Stimulated activated CD8-positive, alpha-beta memory T cell treated with anti-CD3 and anti-CD28 coated beads, Interleukin-12 subunit alpha, Interleukin-12 subunit beta, amount 100 ng/mL, for 4 hours (primary cell): Measurements from ENCODE around the gene ZNG1C.
"Not testable (repeated sequence)": the region's sequence is repeated elsewhere in the genome, so short reads cannot be mapped to it uniquely, and the experiment has no call there.

Experiments
- DNase-seq: peaks from one replicate; pipeline ENCODE4 v3.0.0-alpha.2; 2020; ENCODE audit warnings: low read depth

The ZNG1C gene

GRCh38 chr9:68241683-68242082, at the start of gene ZNG1C:
ZNG1C (plus strand) TSS chr9:68241983; CDS start chr9:68242032, 49 bp downstream.
- DNase-seq, result not testable (repeated sequence)

- DNase-seq, result not testable (repeated sequence)
These were observed 654 bp downstream of the ZNG1C start for GRCh38 chr9:68242437-68242836.

- DNase-seq, result not testable (repeated sequence)
These were observed 39.3 kb downstream of the ZNG1C start for GRCh38 chr9:68281041-68281440.

GRCh38 chr9:68302567-68302966, 60.8 kb downstream of the ZNG1C start, which contains the start of gene FOXD4L3:
FOXD4L3 (plus strand) TSS chr9:68302867; CDS start chr9:68302952, 85 bp downstream.
- DNase-seq, result not testable (repeated sequence)

- DNase-seq, result not testable (repeated sequence)
These were observed 62.0 kb downstream of the ZNG1C start for GRCh38 chr9:68303771-68304170.

GRCh38 chr9:68304212-68304611, 62.4 kb downstream of the ZNG1C start:
- not testable (repeated sequence) for DNase-seq

- DNase-seq, result not testable (repeated sequence)
These were observed 63.0 kb downstream of the ZNG1C start for GRCh38 chr9:68304777-68305176.

DNA sequence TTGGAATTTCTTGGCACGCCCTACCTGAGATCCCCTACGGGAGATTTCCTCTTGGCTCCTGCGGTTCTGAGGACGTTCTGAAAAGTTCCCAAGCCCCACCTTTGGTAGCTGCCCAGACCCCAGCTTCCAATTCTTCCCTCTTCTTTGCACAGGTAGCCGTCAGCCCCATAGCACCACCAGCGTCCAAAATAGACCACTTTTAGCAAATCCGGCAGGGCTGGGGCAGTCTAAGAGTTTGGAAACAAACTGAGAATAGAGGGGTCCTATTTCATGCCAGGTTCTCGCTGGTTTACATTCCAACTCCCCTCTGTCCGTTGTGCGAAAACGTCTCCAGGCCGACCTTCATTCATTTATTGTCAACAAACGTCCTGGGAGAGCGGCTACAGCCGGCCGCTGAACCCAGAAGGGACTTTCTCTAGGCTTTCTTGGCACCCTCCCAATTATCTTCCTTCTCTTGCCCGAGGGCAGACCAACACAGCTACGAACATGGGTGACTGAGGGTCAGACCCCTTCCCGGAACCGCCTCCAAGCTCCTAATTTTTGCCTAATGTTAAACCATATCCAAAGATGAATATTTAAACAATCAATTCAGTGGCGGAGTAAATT, 64.0 kb downstream of the ZNG1C start:
- DNase-seq, result not testable (repeated sequence)

- DNase-seq, result not testable (repeated sequence)
These were observed 64.7 kb downstream of the ZNG1C start for GRCh38 chr9:68306391-68306964.

- not testable (repeated sequence) for DNase-seq
These were observed 65.3 kb downstream of the ZNG1C start for GRCh38 chr9:68307127-68307526.

DNA sequence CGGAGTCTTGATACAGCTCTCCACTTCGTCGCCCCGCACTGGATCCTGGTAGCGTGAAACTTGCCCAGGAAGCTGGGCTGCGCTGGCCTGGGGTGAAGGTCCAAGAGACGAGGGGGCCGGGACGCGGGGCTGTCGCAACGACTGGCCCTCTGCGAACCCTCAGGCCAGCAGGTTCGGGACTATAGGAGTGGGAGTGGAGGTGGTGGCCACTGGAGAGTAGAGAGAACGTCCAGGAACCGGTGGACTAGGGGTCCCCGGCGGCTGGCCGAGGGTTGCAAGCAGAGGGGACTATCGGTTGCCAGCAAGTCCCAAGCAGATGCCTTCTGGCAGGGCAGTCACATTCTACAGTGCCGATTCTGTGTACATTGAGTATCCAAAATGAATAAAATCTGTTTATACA, 65.9 kb downstream of the ZNG1C start:
- DNase-seq, result not testable (repeated sequence)

- not testable (repeated sequence) for DNase-seq
These were observed 69.4 kb downstream of the ZNG1C start for GRCh38 chr9:68311208-68311607.

GRCh38 chr9:68318209-68318608, 76.4 kb downstream of the ZNG1C start:
- not testable (repeated sequence) for DNase-seq

DNA sequence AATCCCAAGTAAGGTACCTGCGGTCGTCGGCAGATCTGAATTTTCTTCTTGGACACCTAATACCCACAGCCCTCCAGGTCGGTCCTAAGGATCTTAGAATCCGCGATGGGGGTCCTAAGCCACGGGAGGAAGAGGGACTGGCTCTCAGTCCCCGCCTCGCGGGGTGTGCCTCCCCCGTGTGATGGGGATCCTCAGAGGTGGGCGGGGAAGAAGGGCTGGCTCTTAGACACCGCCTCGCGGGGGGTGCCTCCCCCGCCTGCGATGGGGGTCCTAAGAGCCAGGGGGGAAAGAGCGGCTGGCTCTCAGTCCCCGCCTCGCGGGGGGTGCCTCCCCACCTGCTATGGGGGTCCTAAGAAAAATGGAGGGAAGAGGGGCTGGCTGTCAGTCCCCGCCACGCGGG, 82.0 kb downstream of the ZNG1C start:
- not testable (repeated sequence) for DNase-seq

DNA sequence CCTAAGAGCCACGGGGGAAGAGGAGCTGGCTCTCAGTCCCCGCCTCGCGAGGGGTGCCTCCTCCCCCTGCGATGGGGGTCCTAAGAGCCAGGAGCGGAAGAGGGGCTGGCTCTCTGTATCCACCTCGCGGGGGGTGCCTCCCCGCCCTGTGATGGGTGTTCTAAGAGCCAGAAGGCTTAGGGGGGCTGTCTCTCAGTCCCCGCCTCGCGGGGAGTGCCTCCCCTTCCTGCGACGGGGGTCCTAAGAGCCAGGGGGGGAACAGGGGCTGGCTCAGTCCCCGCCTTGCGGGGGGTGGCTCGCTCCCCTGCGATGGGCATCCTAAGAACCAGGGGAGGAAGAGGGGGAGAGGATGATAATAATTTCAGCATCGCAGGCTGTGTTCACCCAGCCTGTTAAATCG, 82.7 kb downstream of the ZNG1C start:
- DNase-seq, result not testable (repeated sequence)

DNA sequence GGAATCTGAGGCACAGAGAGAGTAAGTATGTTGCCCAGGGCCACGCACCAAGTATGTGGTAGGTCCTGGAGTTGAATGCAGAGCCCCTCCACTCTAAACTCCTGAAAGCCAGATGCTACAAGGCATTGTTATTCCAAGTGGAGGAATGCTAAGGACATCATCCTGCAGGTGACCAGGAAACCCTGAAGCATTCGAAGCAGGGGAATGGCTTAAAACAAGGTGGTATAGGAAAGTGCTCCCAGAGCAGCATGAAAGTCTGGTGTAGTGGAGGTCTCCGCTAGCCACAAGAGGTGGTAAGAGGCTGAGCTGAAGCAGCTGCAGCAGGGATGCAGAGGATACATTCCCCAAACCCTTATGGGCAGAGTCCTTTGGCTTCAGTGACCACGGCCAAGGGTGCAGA, 87.3 kb downstream of the ZNG1C start:
- not testable (repeated sequence) for DNase-seq

DNA sequence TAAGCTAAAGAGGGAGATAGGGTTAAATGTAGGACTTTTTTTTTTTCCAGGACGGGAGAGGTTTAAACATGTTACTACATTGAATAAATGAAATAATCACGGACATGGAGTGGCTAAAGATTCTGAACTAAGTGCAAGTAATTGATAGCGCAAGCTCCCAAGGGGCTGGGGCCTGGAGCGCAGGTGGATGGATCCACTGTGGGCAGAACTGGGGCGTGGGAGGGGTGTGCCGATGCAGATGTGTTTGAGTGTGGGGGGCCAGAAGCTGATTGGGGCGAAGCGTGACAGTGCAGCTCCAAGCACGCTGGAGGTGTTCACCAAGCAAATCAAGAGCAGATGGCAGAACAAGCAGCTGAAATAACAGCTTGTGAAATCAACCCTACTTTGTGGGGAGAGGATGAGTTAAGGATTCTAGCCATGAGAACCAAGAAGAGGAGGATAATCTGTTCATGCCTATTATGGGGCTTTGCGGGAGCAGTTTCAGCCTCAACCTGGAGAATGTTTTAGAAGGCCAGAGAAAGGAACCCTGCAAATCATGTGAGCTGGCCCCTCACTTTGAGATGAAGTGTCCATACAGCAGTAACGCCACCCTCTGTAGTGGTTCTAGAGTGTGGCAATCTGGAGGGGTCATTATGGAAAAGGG, 88.9 kb downstream of the ZNG1C start:
- not testable (repeated sequence) for DNase-seq

- not testable (repeated sequence) for DNase-seq
These were observed 90.3 kb downstream of the ZNG1C start for GRCh38 chr9:68332122-68332521.

- DNase-seq, result not testable (repeated sequence)
These were observed 94.2 kb downstream of the ZNG1C start for GRCh38 chr9:68335935-68336334.

GRCh38 chr9:68336639-68337339, 95.0 kb downstream of the ZNG1C start:
- not testable (repeated sequence) for DNase-seq

- DNase-seq, result not testable (repeated sequence)
These were observed 96.2 kb downstream of the ZNG1C start for GRCh38 chr9:68338000-68338399.

DNA sequence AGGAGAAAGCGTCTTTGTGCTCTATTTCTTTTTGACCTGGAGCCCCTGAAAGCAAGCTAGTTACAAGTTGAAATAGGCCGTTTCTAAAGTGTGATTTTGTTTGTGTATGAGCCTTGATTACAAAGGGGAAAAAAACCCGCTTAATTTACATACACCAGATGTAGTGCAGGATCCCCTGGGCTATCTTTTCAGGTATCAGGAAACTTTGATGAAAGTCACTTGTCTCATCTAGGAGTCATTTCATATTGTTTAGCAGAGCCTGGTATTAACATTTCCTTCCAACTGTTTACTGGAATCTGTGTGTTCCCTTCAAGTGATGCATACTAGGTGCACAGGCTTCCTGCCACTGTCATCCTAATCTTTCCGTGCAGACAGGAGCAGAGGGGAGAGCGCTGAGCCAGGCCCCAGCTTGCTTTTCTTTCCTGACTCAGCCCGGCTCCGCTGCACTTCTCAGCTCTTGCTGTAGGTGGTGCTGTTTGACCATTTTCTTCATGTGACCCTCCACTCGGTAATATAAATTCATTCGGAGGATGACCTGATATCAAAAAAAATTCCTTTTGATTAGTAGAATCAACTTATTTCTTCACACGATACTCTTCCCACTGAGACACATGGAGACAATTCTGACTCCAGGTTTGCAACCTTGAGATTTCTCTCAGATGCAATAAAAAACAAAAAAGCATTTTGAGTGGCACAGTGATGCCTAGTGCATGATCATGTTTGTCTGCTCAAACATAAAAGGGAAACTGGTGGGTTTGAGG, 100.7 kb downstream of the ZNG1C start:
- DNase-seq, result not testable (repeated sequence)
